Neural cell (in vitro differentiated cells): ENCODE data around the gene MPPED2.

Experiments
- CTCF ChIP-seq: fragments of 450-650 bp; IDR thresholded peaks from 2 replicates; pipeline ENCODE4 v1.5.1; 2014; ENCODE audit warnings: antibody characterized with exemption, mild to moderate bottlenecking, moderate library complexity; ENCODE audit not compliant: poor library complexity, severe bottlenecking
- EZH2 ChIP-seq: fragments of 200-600, 300-800 bp; shearing (Covaris generic), sonication (generic); IDR thresholded peaks from 2 replicates; pipeline ENCODE4 v1.6.1; 2014; ENCODE audit warnings: antibody characterized with exemption, low read length, borderline replicate concordance, mild to moderate bottlenecking; ENCODE audit not compliant: insufficient read depth, poor library complexity, severe bottlenecking
- RAD21 ChIP-seq: fragments of 450-650 bp; conservative IDR thresholded peaks from 2 replicates; pipeline ENCODE4 v1.6.1; 2014; ENCODE audit warnings: antibody characterized with exemption, mild to moderate bottlenecking, moderate library complexity

- no peak for TF ChIP-seq EZH2
- no peak for TF ChIP-seq RAD21
- TF ChIP-seq CTCF: no peak
These were observed 90.7 kb downstream of the MPPED2 start for GRCh38 chr11:30495437-30495836.
